Cardiac muscle cell (in vitro differentiated cells and primary cell): Measurements from ENCODE around the gene DNAJC10. TPM values are rescaled to one million over a fixed set of nuclear protein-coding genes. Genes with fewer than 3 reads are reported as not detected.
"Not testable (repeated sequence)": the region's sequence is repeated elsewhere in the genome, so short reads cannot be mapped to it uniquely, and the experiment has no call there.

Experiments
- DNase-seq, 2 donors: peaks; one replicate each; pipeline versions ENCODE4 v3.0.0 to v3.0.0-alpha.2; 2010 to 2017; ENCODE audit warnings: low read depth in 1 of 2, low spot score in 1 of 2
- H3K27ac ChIP-seq: fragments of 200-600 bp; sonication (generic); 2 replicates; pipeline ENCODE4 v1.5.1; 2016
- H3K27me3 ChIP-seq: fragments of 200-600 bp; sonication (generic); 2 replicates; pipeline ENCODE4 v1.6.0; 2016; ENCODE audit warnings: control low read depth
- H3K36me3 ChIP-seq: fragments of 200-600 bp; sonication (generic); 2 replicates; pipeline ENCODE4 v1.5.1; 2016; ENCODE audit warnings: control low read depth
- H3K4me1 ChIP-seq: fragments of 200-600 bp; sonication (generic); 2 replicates; pipeline ENCODE4 v1.8.1; 2017; ENCODE audit warnings: low read depth, mild to moderate bottlenecking, mixed run types
- H3K4me3 ChIP-seq: fragments of 200-600 bp; sonication (generic); 2 replicates; pipeline ENCODE4 v1.5.1; 2016; ENCODE audit warnings: mild to moderate bottlenecking
- H3K9me3 ChIP-seq: fragments of 200-600 bp; sonication (generic); 2 replicates; pipeline ENCODE4 v1.5.1; 2017; ENCODE audit warnings: low read depth, mild to moderate bottlenecking, control low read depth
- CTCF ChIP-seq: IDR thresholded peaks from 2 replicates; pipeline ENCODE4 v1.5.1; 2012; ENCODE audit warnings: low read depth, mild to moderate bottlenecking, low read length
- polyA plus RNA-seq: library from polyadenylated mRNA; unstranded; fragments of >200 nt; fragmentation: Nextera tagmentation; extraction: Ambion mirVana; gene quantifications from 2 replicates; pipeline ENCODE4 v1.2.1, GENCODE V29; 2016
- total RNA-seq: library from RNA; depleted of rRNA; stranded (reverse); fragments of >200 nt; gene quantifications from 2 replicates; pipeline ENCODE4 v1.2.3, GENCODE V29; 2016

The DNAJC10 gene
- total and polyA plus RNA-seq, 2 experiments from 2014 or later = 84.7 to 95.8 TPM

- peaks cover 51% of the 10 kb centered on the region for H3K4me1 ChIP-seq
- peak in 1 of 2 donors; percentile 28 for DNase-seq
- H3K36me3 ChIP-seq = peaks cover 5% of the 10 kb centered on the region
- no peaks in the 10 kb centered on the region for H3K27me3 ChIP-seq
- TF ChIP-seq CTCF = no peak
- H3K27ac ChIP-seq = peak overlapping the region; percentile 78
- no peaks in the 10 kb centered on the region for H3K9me3 ChIP-seq
- no peak overlapping the region for H3K4me3 ChIP-seq
Measured at GRCh38 chr2:182766626-182767025, 50.6 kb downstream of the DNAJC10 start.

GRCh38 chr2:182767578-182767977 is 51.5 kb downstream of the DNAJC10 start:
- peak; percentile 30 to 33 for DNase-seq
- Histone ChIP-seq H3K27me3 (no peaks in the 10 kb centered on the region), H3K4me1 (peaks cover 42% of the 10 kb centered on the region), H3K36me3 (peaks cover 5% of the 10 kb centered on the region), H3K9me3 (no peaks in the 10 kb centered on the region), H3K27ac (peak overlapping the region; percentile 78), H3K4me3 (no peak overlapping the region)
- TF ChIP-seq CTCF = peak; percentile 43

- not testable (repeated sequence) for H3K27ac ChIP-seq, DNase-seq, H3K27me3 ChIP-seq, H3K36me3 ChIP-seq, H3K4me3 ChIP-seq, H3K9me3 ChIP-seq
- peaks cover 31% of the 10 kb centered on the region for H3K4me1 ChIP-seq
Measured at GRCh38 chr2:182768950-182769349, 52.9 kb downstream of the DNAJC10 start.

- H3K27me3 ChIP-seq = no peaks in the 10 kb centered on the region
- H3K9me3 ChIP-seq = no peaks in the 10 kb centered on the region
- H3K4me3 ChIP-seq = no peak overlapping the region
- no peak for DNase-seq
- TF ChIP-seq CTCF = no peak
- H3K4me1 ChIP-seq = no peaks in the 10 kb centered on the region
- no peak overlapping the region for H3K27ac ChIP-seq
- peaks cover 27% of the 10 kb centered on the region for H3K36me3 ChIP-seq
Measured at GRCh38 chr2:182779323-182779722, 63.3 kb downstream of the DNAJC10 start.

- not testable (repeated sequence) for H3K4me1 ChIP-seq, DNase-seq, H3K4me3 ChIP-seq, H3K27me3 ChIP-seq, H3K27ac ChIP-seq, H3K9me3 ChIP-seq
- peaks cover 17% of the 10 kb centered on the region for H3K36me3 ChIP-seq
Measured at GRCh38 chr2:182781099-182781498, 65.0 kb downstream of the DNAJC10 start.

GRCh38 chr2:182782686-182783085 is 66.6 kb downstream of the DNAJC10 start:
- not testable (repeated sequence) for H3K9me3 ChIP-seq, H3K4me3 ChIP-seq, H3K27ac ChIP-seq, H3K4me1 ChIP-seq, H3K27me3 ChIP-seq
- H3K36me3 ChIP-seq = peaks cover 16% of the 10 kb centered on the region
- DNase-seq = peak in 1 of 2 donors; percentile 9

GRCh38 chr2:182784058-182784706 is 68.1 kb downstream of the DNAJC10 start:
- Histone ChIP-seq H3K27me3 (no peaks in the 10 kb centered on the region), H3K4me3 (no peak overlapping the region), H3K9me3 (no peaks in the 10 kb centered on the region), H3K27ac (no peak overlapping the region), H3K36me3 (peaks cover 6% of the 10 kb centered on the region), H3K4me1 (peaks cover 5% of the 10 kb centered on the region)
- no peak for DNase-seq
- no peak for TF ChIP-seq CTCF
